H1 (cell line): ENCODE results near the gene ITSN1. TPM values are rescaled to one million over a fixed set of nuclear protein-coding genes. Genes with fewer than 3 reads are reported as not detected.

Experiments used
- CBX5 ChIP-seq: fragments of 300-800, 300-1000 bp; sonication (generic); IDR thresholded peaks from 2 replicates; pipeline ENCODE4 v1.7.1; 2016; ENCODE audit warnings: antibody characterized with exemption, low read length, low read depth
- YY1 ChIP-seq: IDR thresholded peaks from 2 replicates; pipeline ENCODE4 v1.6.1; 2011; ENCODE audit warnings: low read depth, mild to moderate bottlenecking, low read length
- polyA plus RNA-seq, 7 experiments: library from polyadenylated mRNA; depleted of rRNA in 3 of 7; stranded (reverse) in 5 of 7; unstranded in 2 of 7; fragments of >200 nt in 5 of 7; fragments of 200-250 nt in 2 of 7; gene quantifications; 1 replicate in 5 of 7; 2 replicates in 1 of 7; 4 replicates in 1 of 7; pipeline versions ENCODE4 v1.2.1 to v1.2.3, GENCODE V29; 2011 to 2013; ENCODE audit warnings: missing spikeins in 2 of 7, mixed read lengths in 2 of 7
- total RNA-seq: library from RNA; stranded (reverse); fragmentation: NEBNext Ultra II Directional; extraction: Animal tissue kit (Norgen Biotek cat#: 25700); gene quantifications from 2 replicates; pipeline ENCODE4 v1.2.1, GENCODE V29; 2021
- TF ChIP-seq, protein P1 (sequence below): fragments of 300-600 bp; sonication (generic); IDR thresholded peaks from 2 replicates; pipeline ENCODE4 v1.7.1; 2012; ENCODE audit warnings: low read length, moderate library complexity, mild to moderate bottlenecking, inconsistent platforms; ENCODE audit not compliant: insufficient replicate concordance
- TF ChIP-seq, protein P2 (sequence below): IDR thresholded peaks from 2 replicates; pipeline ENCODE4 v1.6.1; 2012; ENCODE audit warnings: inconsistent platforms

ITSN1 gene
- total and polyA plus RNA-seq, 2 of the 8 experiments (the other 6 are each of a cell fraction or from before 2014, with no cell fraction given) = 60.8 to 78.1 TPM

GRCh38 chr21:33696465-33696864 lies 54.2 kb downstream of the ITSN1 start (continued):
- TF ChIP-seq, protein P1, sequence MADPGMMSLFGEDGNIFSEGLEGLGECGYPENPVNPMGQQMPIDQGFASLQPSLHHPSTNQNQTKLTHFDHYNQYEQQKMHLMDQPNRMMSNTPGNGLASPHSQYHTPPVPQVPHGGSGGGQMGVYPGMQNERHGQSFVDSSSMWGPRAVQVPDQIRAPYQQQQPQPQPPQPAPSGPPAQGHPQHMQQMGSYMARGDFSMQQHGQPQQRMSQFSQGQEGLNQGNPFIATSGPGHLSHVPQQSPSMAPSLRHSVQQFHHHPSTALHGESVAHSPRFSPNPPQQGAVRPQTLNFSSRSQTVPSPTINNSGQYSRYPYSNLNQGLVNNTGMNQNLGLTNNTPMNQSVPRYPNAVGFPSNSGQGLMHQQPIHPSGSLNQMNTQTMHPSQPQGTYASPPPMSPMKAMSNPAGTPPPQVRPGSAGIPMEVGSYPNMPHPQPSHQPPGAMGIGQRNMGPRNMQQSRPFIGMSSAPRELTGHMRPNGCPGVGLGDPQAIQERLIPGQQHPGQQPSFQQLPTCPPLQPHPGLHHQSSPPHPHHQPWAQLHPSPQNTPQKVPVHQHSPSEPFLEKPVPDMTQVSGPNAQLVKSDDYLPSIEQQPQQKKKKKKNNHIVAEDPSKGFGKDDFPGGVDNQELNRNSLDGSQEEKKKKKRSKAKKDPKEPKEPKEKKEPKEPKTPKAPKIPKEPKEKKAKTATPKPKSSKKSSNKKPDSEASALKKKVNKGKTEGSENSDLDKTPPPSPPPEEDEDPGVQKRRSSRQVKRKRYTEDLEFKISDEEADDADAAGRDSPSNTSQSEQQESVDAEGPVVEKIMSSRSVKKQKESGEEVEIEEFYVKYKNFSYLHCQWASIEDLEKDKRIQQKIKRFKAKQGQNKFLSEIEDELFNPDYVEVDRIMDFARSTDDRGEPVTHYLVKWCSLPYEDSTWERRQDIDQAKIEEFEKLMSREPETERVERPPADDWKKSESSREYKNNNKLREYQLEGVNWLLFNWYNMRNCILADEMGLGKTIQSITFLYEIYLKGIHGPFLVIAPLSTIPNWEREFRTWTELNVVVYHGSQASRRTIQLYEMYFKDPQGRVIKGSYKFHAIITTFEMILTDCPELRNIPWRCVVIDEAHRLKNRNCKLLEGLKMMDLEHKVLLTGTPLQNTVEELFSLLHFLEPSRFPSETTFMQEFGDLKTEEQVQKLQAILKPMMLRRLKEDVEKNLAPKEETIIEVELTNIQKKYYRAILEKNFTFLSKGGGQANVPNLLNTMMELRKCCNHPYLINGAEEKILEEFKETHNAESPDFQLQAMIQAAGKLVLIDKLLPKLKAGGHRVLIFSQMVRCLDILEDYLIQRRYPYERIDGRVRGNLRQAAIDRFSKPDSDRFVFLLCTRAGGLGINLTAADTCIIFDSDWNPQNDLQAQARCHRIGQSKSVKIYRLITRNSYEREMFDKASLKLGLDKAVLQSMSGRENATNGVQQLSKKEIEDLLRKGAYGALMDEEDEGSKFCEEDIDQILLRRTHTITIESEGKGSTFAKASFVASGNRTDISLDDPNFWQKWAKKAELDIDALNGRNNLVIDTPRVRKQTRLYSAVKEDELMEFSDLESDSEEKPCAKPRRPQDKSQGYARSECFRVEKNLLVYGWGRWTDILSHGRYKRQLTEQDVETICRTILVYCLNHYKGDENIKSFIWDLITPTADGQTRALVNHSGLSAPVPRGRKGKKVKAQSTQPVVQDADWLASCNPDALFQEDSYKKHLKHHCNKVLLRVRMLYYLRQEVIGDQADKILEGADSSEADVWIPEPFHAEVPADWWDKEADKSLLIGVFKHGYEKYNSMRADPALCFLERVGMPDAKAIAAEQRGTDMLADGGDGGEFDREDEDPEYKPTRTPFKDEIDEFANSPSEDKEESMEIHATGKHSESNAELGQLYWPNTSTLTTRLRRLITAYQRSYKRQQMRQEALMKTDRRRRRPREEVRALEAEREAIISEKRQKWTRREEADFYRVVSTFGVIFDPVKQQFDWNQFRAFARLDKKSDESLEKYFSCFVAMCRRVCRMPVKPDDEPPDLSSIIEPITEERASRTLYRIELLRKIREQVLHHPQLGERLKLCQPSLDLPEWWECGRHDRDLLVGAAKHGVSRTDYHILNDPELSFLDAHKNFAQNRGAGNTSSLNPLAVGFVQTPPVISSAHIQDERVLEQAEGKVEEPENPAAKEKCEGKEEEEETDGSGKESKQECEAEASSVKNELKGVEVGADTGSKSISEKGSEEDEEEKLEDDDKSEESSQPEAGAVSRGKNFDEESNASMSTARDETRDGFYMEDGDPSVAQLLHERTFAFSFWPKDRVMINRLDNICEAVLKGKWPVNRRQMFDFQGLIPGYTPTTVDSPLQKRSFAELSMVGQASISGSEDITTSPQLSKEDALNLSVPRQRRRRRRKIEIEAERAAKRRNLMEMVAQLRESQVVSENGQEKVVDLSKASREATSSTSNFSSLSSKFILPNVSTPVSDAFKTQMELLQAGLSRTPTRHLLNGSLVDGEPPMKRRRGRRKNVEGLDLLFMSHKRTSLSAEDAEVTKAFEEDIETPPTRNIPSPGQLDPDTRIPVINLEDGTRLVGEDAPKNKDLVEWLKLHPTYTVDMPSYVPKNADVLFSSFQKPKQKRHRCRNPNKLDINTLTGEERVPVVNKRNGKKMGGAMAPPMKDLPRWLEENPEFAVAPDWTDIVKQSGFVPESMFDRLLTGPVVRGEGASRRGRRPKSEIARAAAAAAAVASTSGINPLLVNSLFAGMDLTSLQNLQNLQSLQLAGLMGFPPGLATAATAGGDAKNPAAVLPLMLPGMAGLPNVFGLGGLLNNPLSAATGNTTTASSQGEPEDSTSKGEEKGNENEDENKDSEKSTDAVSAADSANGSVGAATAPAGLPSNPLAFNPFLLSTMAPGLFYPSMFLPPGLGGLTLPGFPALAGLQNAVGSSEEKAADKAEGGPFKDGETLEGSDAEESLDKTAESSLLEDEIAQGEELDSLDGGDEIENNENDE = no peak
- no peak for TF ChIP-seq YY1
- no peak for TF ChIP-seq CBX5
- TF ChIP-seq, protein P2, sequence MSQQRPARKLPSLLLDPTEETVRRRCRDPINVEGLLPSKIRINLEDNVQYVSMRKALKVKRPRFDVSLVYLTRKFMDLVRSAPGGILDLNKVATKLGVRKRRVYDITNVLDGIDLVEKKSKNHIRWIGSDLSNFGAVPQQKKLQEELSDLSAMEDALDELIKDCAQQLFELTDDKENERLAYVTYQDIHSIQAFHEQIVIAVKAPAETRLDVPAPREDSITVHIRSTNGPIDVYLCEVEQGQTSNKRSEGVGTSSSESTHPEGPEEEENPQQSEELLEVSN = no peak
